H1 (cell line): ENCODE data around the gene MLC1. TPM values are rescaled to one million over a fixed set of nuclear protein-coding genes. Genes with fewer than 3 reads are reported as not detected.

Experiments
- HDAC2 ChIP-seq, 2 experiments: fragments of 300-600 bp in 1 of 2; sonication (generic) in 1 of 2; IDR thresholded peaks; 2 replicates each; pipeline ENCODE4 v1.6.1; 2011 to 2012; ENCODE audit warnings: low read depth in 2 of 2, low read length in 2 of 2, mild to moderate bottlenecking in 2 of 2, moderate library complexity in 2 of 2, borderline replicate concordance in 1 of 2, inconsistent platforms in 1 of 2
- TBP ChIP-seq: IDR thresholded peaks from 2 replicates; pipeline ENCODE4 v1.6.1; 2011; ENCODE audit warnings: low read depth, low read length, improper control_type of control experiment
- polyA plus RNA-seq, 7 experiments: library from polyadenylated mRNA; depleted of rRNA in 3 of 7; stranded (reverse) in 5 of 7; unstranded in 2 of 7; fragments of >200 nt in 5 of 7; fragments of 200-250 nt in 2 of 7; gene quantifications; 1 replicate in 5 of 7; 2 replicates in 1 of 7; 4 replicates in 1 of 7; pipeline versions ENCODE4 v1.2.1 to v1.2.3, GENCODE V29; 2011 to 2013; ENCODE audit warnings: missing spikeins in 2 of 7, mixed read lengths in 2 of 7
- total RNA-seq: library from RNA; stranded (reverse); fragmentation: NEBNext Ultra II Directional; extraction: Animal tissue kit (Norgen Biotek cat#: 25700); gene quantifications from 2 replicates; pipeline ENCODE4 v1.2.1, GENCODE V29; 2021
- TF ChIP-seq, protein P1 (sequence below): fragments of 300-600 bp; sonication (generic); IDR thresholded peaks from 2 replicates; pipeline ENCODE4 v1.7.1; 2012; ENCODE audit warnings: low read length, moderate library complexity, mild to moderate bottlenecking, inconsistent platforms; ENCODE audit not compliant: insufficient replicate concordance
- TF ChIP-seq, protein P2 (sequence below), 3 experiments: IDR thresholded peaks; 1 replicate in 2 of 3; 2 replicates in 1 of 3; pipeline versions ENCODE4 v1.5.1 to v1.6.1; 2011; ENCODE audit warnings: low read length in 3 of 3, mild to moderate bottlenecking in 3 of 3, inconsistent platforms in 2 of 3, low read depth in 1 of 3, moderate library complexity in 1 of 3; ENCODE audit not compliant: insufficient read depth in 1 of 3; ENCODE audit errors: control extremely low read depth in 1 of 3

MLC1 gene
- total and polyA plus RNA-seq, 2 of the 8 experiments (the other 6 are each of a cell fraction or from before 2014, with no cell fraction given), result 0.20 TPM; not detected in 1

DNA sequence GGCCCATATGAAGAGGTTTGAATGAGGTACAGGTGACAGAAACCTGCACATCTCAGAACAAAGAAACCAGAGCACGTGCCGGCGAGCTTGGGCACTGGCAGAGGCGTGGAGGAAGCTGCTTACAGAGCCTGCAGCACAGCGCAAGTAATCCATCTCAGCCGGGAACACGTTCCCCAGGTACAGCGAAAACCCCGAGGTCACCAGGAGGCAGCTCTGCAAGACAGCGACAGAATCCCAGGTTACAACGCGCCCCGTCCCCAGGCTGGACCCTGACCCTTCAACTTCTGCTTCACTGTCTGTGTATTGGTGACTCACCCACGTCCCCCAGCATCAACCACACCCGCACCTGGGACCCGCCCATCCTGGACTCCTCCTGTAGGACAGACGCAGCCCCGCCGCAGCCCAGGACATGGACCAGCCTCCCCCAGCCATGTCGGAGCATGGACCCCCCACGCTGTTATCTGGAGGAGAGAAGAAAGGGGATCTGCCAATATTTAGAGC lies 2.2 kb downstream of the MLC1 start (continued):
- TF ChIP-seq, protein P1, sequence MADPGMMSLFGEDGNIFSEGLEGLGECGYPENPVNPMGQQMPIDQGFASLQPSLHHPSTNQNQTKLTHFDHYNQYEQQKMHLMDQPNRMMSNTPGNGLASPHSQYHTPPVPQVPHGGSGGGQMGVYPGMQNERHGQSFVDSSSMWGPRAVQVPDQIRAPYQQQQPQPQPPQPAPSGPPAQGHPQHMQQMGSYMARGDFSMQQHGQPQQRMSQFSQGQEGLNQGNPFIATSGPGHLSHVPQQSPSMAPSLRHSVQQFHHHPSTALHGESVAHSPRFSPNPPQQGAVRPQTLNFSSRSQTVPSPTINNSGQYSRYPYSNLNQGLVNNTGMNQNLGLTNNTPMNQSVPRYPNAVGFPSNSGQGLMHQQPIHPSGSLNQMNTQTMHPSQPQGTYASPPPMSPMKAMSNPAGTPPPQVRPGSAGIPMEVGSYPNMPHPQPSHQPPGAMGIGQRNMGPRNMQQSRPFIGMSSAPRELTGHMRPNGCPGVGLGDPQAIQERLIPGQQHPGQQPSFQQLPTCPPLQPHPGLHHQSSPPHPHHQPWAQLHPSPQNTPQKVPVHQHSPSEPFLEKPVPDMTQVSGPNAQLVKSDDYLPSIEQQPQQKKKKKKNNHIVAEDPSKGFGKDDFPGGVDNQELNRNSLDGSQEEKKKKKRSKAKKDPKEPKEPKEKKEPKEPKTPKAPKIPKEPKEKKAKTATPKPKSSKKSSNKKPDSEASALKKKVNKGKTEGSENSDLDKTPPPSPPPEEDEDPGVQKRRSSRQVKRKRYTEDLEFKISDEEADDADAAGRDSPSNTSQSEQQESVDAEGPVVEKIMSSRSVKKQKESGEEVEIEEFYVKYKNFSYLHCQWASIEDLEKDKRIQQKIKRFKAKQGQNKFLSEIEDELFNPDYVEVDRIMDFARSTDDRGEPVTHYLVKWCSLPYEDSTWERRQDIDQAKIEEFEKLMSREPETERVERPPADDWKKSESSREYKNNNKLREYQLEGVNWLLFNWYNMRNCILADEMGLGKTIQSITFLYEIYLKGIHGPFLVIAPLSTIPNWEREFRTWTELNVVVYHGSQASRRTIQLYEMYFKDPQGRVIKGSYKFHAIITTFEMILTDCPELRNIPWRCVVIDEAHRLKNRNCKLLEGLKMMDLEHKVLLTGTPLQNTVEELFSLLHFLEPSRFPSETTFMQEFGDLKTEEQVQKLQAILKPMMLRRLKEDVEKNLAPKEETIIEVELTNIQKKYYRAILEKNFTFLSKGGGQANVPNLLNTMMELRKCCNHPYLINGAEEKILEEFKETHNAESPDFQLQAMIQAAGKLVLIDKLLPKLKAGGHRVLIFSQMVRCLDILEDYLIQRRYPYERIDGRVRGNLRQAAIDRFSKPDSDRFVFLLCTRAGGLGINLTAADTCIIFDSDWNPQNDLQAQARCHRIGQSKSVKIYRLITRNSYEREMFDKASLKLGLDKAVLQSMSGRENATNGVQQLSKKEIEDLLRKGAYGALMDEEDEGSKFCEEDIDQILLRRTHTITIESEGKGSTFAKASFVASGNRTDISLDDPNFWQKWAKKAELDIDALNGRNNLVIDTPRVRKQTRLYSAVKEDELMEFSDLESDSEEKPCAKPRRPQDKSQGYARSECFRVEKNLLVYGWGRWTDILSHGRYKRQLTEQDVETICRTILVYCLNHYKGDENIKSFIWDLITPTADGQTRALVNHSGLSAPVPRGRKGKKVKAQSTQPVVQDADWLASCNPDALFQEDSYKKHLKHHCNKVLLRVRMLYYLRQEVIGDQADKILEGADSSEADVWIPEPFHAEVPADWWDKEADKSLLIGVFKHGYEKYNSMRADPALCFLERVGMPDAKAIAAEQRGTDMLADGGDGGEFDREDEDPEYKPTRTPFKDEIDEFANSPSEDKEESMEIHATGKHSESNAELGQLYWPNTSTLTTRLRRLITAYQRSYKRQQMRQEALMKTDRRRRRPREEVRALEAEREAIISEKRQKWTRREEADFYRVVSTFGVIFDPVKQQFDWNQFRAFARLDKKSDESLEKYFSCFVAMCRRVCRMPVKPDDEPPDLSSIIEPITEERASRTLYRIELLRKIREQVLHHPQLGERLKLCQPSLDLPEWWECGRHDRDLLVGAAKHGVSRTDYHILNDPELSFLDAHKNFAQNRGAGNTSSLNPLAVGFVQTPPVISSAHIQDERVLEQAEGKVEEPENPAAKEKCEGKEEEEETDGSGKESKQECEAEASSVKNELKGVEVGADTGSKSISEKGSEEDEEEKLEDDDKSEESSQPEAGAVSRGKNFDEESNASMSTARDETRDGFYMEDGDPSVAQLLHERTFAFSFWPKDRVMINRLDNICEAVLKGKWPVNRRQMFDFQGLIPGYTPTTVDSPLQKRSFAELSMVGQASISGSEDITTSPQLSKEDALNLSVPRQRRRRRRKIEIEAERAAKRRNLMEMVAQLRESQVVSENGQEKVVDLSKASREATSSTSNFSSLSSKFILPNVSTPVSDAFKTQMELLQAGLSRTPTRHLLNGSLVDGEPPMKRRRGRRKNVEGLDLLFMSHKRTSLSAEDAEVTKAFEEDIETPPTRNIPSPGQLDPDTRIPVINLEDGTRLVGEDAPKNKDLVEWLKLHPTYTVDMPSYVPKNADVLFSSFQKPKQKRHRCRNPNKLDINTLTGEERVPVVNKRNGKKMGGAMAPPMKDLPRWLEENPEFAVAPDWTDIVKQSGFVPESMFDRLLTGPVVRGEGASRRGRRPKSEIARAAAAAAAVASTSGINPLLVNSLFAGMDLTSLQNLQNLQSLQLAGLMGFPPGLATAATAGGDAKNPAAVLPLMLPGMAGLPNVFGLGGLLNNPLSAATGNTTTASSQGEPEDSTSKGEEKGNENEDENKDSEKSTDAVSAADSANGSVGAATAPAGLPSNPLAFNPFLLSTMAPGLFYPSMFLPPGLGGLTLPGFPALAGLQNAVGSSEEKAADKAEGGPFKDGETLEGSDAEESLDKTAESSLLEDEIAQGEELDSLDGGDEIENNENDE, result no peak
- no peak for TF ChIP-seq HDAC2 (IDR thresholded peaks at IDR 0.05; ENCODE audit: borderline replicate concordance in 1 of 2, low read depth in 2 of 2, low read length in 2 of 2)
- TF ChIP-seq, protein P2, sequence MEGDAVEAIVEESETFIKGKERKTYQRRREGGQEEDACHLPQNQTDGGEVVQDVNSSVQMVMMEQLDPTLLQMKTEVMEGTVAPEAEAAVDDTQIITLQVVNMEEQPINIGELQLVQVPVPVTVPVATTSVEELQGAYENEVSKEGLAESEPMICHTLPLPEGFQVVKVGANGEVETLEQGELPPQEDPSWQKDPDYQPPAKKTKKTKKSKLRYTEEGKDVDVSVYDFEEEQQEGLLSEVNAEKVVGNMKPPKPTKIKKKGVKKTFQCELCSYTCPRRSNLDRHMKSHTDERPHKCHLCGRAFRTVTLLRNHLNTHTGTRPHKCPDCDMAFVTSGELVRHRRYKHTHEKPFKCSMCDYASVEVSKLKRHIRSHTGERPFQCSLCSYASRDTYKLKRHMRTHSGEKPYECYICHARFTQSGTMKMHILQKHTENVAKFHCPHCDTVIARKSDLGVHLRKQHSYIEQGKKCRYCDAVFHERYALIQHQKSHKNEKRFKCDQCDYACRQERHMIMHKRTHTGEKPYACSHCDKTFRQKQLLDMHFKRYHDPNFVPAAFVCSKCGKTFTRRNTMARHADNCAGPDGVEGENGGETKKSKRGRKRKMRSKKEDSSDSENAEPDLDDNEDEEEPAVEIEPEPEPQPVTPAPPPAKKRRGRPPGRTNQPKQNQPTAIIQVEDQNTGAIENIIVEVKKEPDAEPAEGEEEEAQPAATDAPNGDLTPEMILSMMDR (IDR thresholded peaks at IDR 0.05; ENCODE audit: control extremely low read depth in 1 of 3, insufficient read depth in 1 of 3, low read depth in 1 of 3, low read length in 3 of 3), result no peak
- TF ChIP-seq TBP, result no peak
